Measurements from ENCODE around the gene CAMK2A. TPM values are rescaled to one million over a fixed set of nuclear protein-coding genes. Genes with fewer than 3 reads are reported as not detected.

CAMK2A gene
- total RNA-seq, 1 donor from 2014 or later = not detected

DNA sequence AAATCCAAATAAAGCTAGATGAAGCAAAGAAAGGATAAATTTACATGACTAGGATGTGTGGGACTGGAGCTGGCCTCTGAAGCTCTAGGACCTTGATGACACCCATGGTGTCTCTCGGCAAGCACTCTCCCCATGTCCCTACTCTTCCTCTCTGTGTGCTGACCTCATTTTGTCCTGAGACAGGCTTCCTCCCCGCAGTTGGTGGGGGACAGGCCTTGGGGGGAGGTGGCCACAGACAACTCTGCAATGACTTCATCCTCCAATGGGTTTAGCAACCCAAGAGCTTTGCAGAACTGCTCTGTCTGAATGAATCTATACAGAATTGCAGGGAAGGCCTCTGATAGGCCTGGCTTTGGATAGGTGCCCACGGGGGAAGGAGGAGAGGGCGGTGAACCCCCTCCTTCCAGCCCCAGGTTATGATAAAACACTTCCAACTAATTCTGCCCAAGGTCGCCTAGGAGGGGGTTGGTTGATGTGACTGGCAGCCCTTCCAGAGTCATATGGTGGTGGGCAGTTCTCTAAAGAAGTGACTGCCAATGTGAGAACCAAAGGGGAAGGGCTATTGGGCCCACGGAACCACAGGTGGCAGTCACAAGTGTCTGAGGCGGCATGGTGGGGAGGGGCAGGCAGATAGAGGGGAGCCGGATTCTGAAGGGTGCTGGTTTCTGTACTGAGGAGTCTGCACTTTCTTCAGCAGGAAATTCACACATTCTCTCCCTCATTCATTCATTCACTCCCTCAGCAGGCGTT, 93.7 kb downstream of the CAMK2A start:
- H3K27ac Mint-ChIP-seq = no peak overlapping the region
- H3K36me3 Mint-ChIP-seq (ENCODE audit: insufficient read depth) = no peaks in the 10 kb centered on the region
- no peak for DNase-seq (ENCODE audit: low spot score, unreplicated experiment)
- H3K27me3 Mint-ChIP-seq = peaks cover 66% of the 10 kb centered on the region
- peaks cover 1% of the 10 kb centered on the region for H3K4me1 Mint-ChIP-seq (ENCODE audit: low read depth)
- TF ChIP-seq, protein P1, sequence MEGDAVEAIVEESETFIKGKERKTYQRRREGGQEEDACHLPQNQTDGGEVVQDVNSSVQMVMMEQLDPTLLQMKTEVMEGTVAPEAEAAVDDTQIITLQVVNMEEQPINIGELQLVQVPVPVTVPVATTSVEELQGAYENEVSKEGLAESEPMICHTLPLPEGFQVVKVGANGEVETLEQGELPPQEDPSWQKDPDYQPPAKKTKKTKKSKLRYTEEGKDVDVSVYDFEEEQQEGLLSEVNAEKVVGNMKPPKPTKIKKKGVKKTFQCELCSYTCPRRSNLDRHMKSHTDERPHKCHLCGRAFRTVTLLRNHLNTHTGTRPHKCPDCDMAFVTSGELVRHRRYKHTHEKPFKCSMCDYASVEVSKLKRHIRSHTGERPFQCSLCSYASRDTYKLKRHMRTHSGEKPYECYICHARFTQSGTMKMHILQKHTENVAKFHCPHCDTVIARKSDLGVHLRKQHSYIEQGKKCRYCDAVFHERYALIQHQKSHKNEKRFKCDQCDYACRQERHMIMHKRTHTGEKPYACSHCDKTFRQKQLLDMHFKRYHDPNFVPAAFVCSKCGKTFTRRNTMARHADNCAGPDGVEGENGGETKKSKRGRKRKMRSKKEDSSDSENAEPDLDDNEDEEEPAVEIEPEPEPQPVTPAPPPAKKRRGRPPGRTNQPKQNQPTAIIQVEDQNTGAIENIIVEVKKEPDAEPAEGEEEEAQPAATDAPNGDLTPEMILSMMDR (IDR thresholded peaks at IDR 0.05; ENCODE audit: unreplicated experiment) = no peak
- no peak overlapping the region for H3K4me3 Mint-ChIP-seq (ENCODE audit: low read depth)
- H3K9me3 Mint-ChIP-seq (ENCODE audit: low read depth) = no peaks in the 10 kb centered on the region

DNA sequence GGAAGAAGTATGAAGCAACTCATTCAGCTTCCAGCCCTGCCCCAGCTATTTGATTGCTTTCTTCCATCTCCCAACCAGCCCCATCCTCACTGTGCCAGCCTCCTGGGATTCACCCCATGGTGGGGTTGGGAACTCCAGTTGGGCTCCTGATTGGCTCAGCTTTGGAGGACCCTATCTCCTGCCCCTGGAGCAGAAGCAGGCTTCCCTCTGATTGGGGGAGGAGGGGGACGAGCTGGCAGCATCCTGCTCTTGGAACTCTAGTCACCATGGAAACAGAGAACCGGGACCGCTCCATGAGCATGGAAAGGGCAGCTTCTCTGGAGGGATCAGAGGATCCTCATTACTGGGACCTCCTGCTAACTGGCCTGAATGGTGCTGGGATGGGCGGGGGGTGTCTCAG, 97.1 kb downstream of the CAMK2A start:
- peaks cover 73% of the 10 kb centered on the region for H3K27me3 Mint-ChIP-seq
- H3K27ac Mint-ChIP-seq = no peak overlapping the region
- H3K9me3 Mint-ChIP-seq (ENCODE audit: low read depth) = no peaks in the 10 kb centered on the region
- H3K36me3 Mint-ChIP-seq (ENCODE audit: insufficient read depth) = no peaks in the 10 kb centered on the region
- peaks cover 1% of the 10 kb centered on the region for H3K4me1 Mint-ChIP-seq (ENCODE audit: low read depth)
- no peak for DNase-seq (ENCODE audit: low spot score, unreplicated experiment)
- H3K4me3 Mint-ChIP-seq (ENCODE audit: low read depth) = no peak overlapping the region
- TF ChIP-seq, protein P1 (IDR thresholded peaks at IDR 0.05; ENCODE audit: unreplicated experiment) = no peak

DNA sequence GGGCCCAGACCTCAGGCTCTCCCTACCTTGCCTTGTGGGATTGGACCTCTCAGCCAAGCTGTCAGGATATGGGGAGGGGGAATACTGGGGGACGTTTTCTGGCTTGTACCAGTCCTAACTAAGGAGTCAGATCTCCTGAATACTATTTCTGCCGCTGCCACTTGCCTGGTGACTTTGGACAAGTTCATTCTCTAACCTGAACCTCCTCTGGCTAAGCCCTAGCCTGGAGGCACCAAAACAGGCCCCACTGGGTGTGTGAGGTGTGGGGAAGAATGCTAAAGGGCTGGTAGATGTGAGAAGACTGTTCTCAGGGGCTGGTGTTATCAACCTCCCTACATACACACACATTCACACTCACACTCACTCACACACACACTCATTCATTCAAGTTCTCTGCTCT, 98.6 kb downstream of the CAMK2A start:
- H3K27me3 Mint-ChIP-seq = peaks cover 82% of the 10 kb centered on the region
- TF ChIP-seq, protein P1 (IDR thresholded peaks at IDR 0.05; ENCODE audit: unreplicated experiment) = no peak
- H3K4me1 Mint-ChIP-seq (ENCODE audit: low read depth) = peaks cover 1% of the 10 kb centered on the region
- no peak for DNase-seq (ENCODE audit: low spot score, unreplicated experiment)
- no peak overlapping the region for H3K4me3 Mint-ChIP-seq (ENCODE audit: low read depth)
- no peak overlapping the region for H3K27ac Mint-ChIP-seq
- no peaks in the 10 kb centered on the region for H3K9me3 Mint-ChIP-seq (ENCODE audit: low read depth)
- no peaks in the 10 kb centered on the region for H3K36me3 Mint-ChIP-seq (ENCODE audit: insufficient read depth)

DNA sequence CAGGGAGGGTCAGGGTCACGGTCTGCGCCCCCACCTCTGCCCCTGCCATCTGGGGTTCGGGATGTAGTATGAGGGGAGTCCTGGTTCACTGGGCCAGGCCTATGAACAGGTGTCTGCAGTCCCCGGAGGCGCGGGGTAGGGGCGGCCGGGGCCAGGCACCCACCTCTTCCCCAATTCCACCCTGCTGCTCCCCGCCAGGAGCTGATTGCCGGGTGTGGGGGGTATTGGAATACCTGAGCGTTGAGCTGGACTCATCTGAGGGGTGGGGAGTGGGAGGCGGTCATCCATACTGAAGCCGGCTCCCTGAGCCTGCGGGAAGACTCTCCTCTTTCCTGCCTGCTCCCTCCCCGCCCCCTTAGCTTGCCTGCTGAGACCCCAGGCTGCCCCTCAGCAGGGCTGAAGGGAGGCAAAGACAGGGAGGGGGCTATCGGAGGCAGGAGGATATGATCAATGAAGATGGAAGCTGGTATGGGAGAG, 99.0 kb downstream of the CAMK2A start:
- TF ChIP-seq, protein P1 (IDR thresholded peaks at IDR 0.05; ENCODE audit: unreplicated experiment) = no peak
- H3K9me3 Mint-ChIP-seq (ENCODE audit: low read depth) = no peaks in the 10 kb centered on the region
- no peak overlapping the region for H3K27ac Mint-ChIP-seq
- H3K36me3 Mint-ChIP-seq (ENCODE audit: insufficient read depth) = no peaks in the 10 kb centered on the region
- H3K4me1 Mint-ChIP-seq (ENCODE audit: low read depth) = peaks cover 1% of the 10 kb centered on the region
- no peak overlapping the region for H3K4me3 Mint-ChIP-seq (ENCODE audit: low read depth)
- H3K27me3 Mint-ChIP-seq = peaks cover 85% of the 10 kb centered on the region
- DNase-seq (ENCODE audit: low spot score, unreplicated experiment) = no peak

DNA sequence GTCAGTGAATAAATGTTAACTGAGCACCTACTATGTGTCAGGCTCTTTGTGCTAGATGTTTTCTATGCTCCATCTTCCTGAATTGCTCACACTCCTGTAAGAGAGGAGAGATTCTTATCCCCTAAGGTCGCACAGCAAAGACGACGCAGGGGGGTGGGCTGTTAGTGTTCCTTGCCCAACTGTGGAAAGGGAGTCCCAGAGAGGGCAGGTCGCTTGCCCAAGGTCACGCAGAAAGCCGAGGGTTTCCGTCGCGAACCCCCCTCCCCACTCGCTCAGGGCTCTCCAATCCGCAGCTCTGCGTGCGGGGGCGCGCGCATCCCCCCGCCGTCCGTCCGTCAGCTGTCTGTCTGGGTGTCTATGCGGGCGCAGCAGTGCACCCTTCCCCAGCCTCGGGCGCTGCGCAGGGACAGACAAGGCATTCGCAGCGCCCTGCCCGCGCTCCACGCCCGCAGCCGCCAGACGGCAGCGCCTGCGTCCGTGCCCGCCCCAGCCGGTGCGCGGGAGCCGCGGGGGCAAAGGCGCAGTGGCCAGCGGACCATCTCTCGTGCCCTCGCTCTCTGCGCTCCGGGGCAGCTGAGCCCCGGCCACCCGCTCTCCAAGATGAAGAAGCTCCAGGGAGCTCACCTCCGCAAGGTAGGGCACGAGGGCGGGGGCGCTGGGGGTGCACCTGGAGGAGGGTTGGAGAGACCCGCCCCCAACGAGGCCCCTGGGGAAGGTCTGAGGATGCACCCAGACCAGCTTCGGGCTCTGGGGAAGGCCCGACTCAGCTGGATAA, 99.7 kb downstream of the CAMK2A start, which contains the start of gene SLC6A7:
SLC6A7 (plus strand) TSS at position 335 of the 775 bp plus-strand sequence; CDS start at position 601, 266 bp downstream.
- Mint-ChIP-seq H3K9me3 (ENCODE audit: low read depth) (no peaks in the 10 kb centered on the region), H3K4me1 (ENCODE audit: low read depth) (no peaks in the 10 kb centered on the region), H3K4me3 (ENCODE audit: low read depth) (no peak within 1 kb of the TSS), H3K27me3 (peaks cover 82% of the 10 kb centered on the region), H3K27ac (no peak within 1 kb of the TSS), H3K36me3 (ENCODE audit: insufficient read depth) (no peaks in the 10 kb centered on the region)
- TF ChIP-seq, protein P1 (IDR thresholded peaks at IDR 0.05; ENCODE audit: unreplicated experiment) = no peak
- DNase-seq (ENCODE audit: low spot score, unreplicated experiment) = no peak

Data from progenitor cell of endocrine pancreas (in vitro differentiated cells).